ENCODE data around the gene CD48.
"Not testable (repeated sequence)": the region's sequence is repeated elsewhere in the genome, so short reads cannot be mapped to it uniquely, and the experiment has no call there.

Gene CD48

GRCh38 chr1:160741612-160742348 lies 30.2 kb upstream of the CD48 start:
- no peak for DNase-seq

GRCh38 chr1:160741092-160741501 lies 29.5 kb upstream of the CD48 start:
- DNase-seq, result no peak

- no peak for DNase-seq
Measured at GRCh38 chr1:160740133-160740688, 28.6 kb upstream of the CD48 start.

- DNase-seq, result no peak
Measured at GRCh38 chr1:160739098-160739511, 27.5 kb upstream of the CD48 start, which contains the start of gene SLAMF7. Gene SLAMF7 (plus strand): TSS chr1:160739247. CDS start chr1:160739302, 55 bp downstream.

- DNase-seq, result no peak
Measured at GRCh38 chr1:160738271-160738670, 26.6 kb upstream of the CD48 start.

GRCh38 chr1:160734301-160734700 lies 22.7 kb upstream of the CD48 start:
- no peak for DNase-seq

- no peak for DNase-seq
Measured at GRCh38 chr1:160733898-160734297, 22.3 kb upstream of the CD48 start.

- no peak for DNase-seq
Measured at GRCh38 chr1:160731990-160732389, 20.4 kb upstream of the CD48 start.

GRCh38 chr1:160731564-160731963 lies 19.9 kb upstream of the CD48 start:
- not testable (repeated sequence) for DNase-seq

- peak in 1 of 3 experiments; percentile 34 for DNase-seq
Measured at GRCh38 chr1:160727316-160727640, 15.7 kb upstream of the CD48 start.

GRCh38 chr1:160726498-160727315 lies 15.1 kb upstream of the CD48 start:
- peak; percentile 13 to 96 (median 63) for DNase-seq

- DNase-seq, result no peak
Measured at GRCh38 chr1:160726114-160726497, 14.5 kb upstream of the CD48 start.

GRCh38 chr1:160724465-160725242 lies 13.0 kb upstream of the CD48 start:
- DNase-seq, result peak in 1 of 3 experiments; percentile 77

- DNase-seq, result no peak
Measured at GRCh38 chr1:160723332-160723731, 11.7 kb upstream of the CD48 start.

GRCh38 chr1:160722726-160723125 lies 11.1 kb upstream of the CD48 start:
- no peak for DNase-seq

- no peak for DNase-seq
Measured at GRCh38 chr1:160721473-160721872, 9.9 kb upstream of the CD48 start.

- no peak for DNase-seq
Measured at GRCh38 chr1:160720356-160721085, 8.9 kb upstream of the CD48 start.

- no peak for DNase-seq
Measured at GRCh38 chr1:160718210-160718609, 6.6 kb upstream of the CD48 start.

- no peak for DNase-seq
Measured at GRCh38 chr1:160717306-160717705, 5.7 kb upstream of the CD48 start.

- DNase-seq, result no peak
Measured at GRCh38 chr1:160716013-160716412, 4.4 kb upstream of the CD48 start.

- not testable (repeated sequence) for DNase-seq
Measured at GRCh38 chr1:160714034-160714648, 2.5 kb upstream of the CD48 start.

GRCh38 chr1:160713161-160713560 lies 1.5 kb upstream of the CD48 start:
- no peak for DNase-seq

Measured in NCI-H1417 (cell line).